Gastroesophageal sphincter (tissue), 4 donors: ENCODE results near the gene TPST2. TPM values are rescaled to one million over a fixed set of nuclear protein-coding genes. Genes with fewer than 3 reads are reported as not detected.

Experiments used
- ATAC-seq: fragments of 150-250 bp; one replicate; pipeline ENCODE4 v1.9.1; 2016; ENCODE audit warnings: mild to moderate bottlenecking, moderate library complexity
- H3K27ac ChIP-seq, 4 donors: fragments of 200-600 bp; sonication (generic) in 3 of 4; 1 replicate in 3 of 4; 2 replicates in 1 of 4; pipeline ENCODE4 v1.5.1; 2016 to 2019
- H3K27me3 ChIP-seq: fragments of 200-600 bp; sonication (generic); one replicate; pipeline ENCODE4 v1.5.1; 2019
- H3K36me3 ChIP-seq, 2 donors: fragments of 200-600 bp; sonication (generic); one replicate each; pipeline ENCODE4 v1.5.1; 2019; ENCODE audit warnings: control low read depth in 1 of 2
- H3K4me1 ChIP-seq, 3 donors: fragments of 200-600 bp; sonication (generic); 1 replicate in 2 of 3; 2 replicates in 1 of 3; pipeline ENCODE4 v1.5.1; 2016 to 2019; ENCODE audit warnings: control low read depth in 2 of 3
- H3K4me3 ChIP-seq, 2 donors: fragments of 200-600 bp; sonication (generic); one replicate each; pipeline ENCODE4 v1.5.1; 2019; ENCODE audit warnings: mild to moderate bottlenecking in 1 of 2, moderate library complexity in 1 of 2
- H3K9me3 ChIP-seq, 3 donors: fragments of 200-600 bp; sonication (generic); one replicate each; pipeline ENCODE4 v1.5.1; 2017 to 2019; ENCODE audit warnings: control low read depth in 2 of 3
- EP300 ChIP-seq: sonication (generic); formaldehyde crosslinking; IDR thresholded peaks from one replicate; pipeline ENCODE4 v1.6.1; 2017; ENCODE audit warnings: antibody characterized with exemption, mild to moderate bottlenecking
- POLR2A ChIP-seq, 2 donors: fragments of 450-650 bp; IDR thresholded peaks; one replicate each; pipeline ENCODE4 v1.6.1; 2017; ENCODE audit warnings: antibody characterized with exemption in 2 of 2, mild to moderate bottlenecking in 2 of 2, moderate library complexity in 1 of 2
- POLR2AphosphoS5 ChIP-seq: sonication (generic); formaldehyde crosslinking; IDR thresholded peaks from one replicate; pipeline ENCODE4 v1.6.1; 2017; ENCODE audit warnings: antibody characterized with exemption
- WGBS, 2 donors: methylation state at CpG; one replicate each; pipeline ENCODE4 v1.1.5; 2018; ENCODE audit warnings: low coverage in 1 of 2; 5-methylcytosine and 5-hydroxymethylcytosine counted together
- total RNA-seq, 4 donors: library from RNA; depleted of rRNA; stranded (reverse); fragments of >200 nt; gene quantifications; one replicate each; pipeline ENCODE4 v1.1.0, GENCODE V29; 2016
- TF ChIP-seq, protein P1 (sequence below), 4 experiments: fragments of 200-600 bp in 2 of 4; fragments of 450-650 bp in 2 of 4; sonication (generic) in 1 of 4; IDR thresholded peaks; one replicate each; pipeline ENCODE4 v1.5.1; 2017 to 2019; ENCODE audit warnings: antibody characterized with exemption in 4 of 4, mild to moderate bottlenecking in 2 of 4, moderate library complexity in 2 of 4

Gene TPST2
- total RNA-seq, 4 donors from 2014 or later: 16.8 to 27.7 (median 21.0) TPM

DNA sequence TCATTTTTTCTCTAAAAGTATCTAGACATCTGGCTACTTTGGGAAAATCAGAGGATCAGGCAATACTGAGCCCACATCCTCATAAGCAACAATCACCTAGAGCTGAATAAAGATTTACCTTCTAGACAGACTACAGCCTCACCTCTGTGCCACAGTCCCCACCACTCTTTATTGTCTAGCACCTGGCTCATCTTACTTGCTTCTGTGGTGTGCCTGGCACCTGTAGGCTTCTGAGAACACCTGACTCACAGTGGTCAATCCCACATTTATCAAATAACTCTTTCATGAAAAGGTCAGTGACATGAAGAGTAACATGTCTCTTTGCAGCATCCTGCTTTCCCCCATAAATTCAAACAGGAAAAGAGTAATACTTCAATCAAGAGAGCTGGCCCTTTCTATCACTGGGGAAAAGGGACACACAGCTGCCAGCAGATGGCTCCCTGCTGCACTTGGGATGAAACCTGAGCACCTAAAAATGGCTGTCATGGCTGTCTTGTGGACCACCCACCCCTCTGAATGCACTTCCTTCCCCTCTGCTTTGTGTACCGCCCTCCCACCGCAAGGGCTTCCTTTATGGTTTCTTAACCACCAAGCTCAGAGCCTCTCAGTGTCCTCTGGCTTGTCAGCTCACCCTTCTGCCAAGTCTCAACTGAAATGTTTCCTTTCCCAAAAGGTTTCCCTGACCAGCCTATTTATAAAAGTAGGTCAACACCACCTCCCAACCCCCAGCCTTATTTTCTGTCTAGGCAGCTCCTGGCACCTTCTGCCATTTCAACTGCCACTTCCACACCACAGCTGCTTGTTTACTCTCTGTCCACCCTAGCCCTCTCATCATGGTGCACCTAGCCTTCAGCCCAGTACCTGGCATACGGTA is 87.0 kb downstream of the TPST2 start:
- Histone ChIP-seq H3K4me1 (no peaks in the 10 kb centered on the region), H3K36me3 (peaks cover 4 to 100% of the 10 kb centered on the region in 2 donors), H3K27ac (no peak overlapping the region), H3K9me3 (no peaks in the 10 kb centered on the region), H3K4me3 (no peak overlapping the region), H3K27me3 (no peaks in the 10 kb centered on the region)
- no peak for ATAC-seq
- 13 to 23% methylated on average over 2 to 3 of the region's 3 CpGs for WGBS, 2 donors
- TF ChIP-seq POLR2AphosphoS5: no peak
- TF ChIP-seq, protein P1, sequence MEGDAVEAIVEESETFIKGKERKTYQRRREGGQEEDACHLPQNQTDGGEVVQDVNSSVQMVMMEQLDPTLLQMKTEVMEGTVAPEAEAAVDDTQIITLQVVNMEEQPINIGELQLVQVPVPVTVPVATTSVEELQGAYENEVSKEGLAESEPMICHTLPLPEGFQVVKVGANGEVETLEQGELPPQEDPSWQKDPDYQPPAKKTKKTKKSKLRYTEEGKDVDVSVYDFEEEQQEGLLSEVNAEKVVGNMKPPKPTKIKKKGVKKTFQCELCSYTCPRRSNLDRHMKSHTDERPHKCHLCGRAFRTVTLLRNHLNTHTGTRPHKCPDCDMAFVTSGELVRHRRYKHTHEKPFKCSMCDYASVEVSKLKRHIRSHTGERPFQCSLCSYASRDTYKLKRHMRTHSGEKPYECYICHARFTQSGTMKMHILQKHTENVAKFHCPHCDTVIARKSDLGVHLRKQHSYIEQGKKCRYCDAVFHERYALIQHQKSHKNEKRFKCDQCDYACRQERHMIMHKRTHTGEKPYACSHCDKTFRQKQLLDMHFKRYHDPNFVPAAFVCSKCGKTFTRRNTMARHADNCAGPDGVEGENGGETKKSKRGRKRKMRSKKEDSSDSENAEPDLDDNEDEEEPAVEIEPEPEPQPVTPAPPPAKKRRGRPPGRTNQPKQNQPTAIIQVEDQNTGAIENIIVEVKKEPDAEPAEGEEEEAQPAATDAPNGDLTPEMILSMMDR (IDR thresholded peaks at IDR 0.05): peak in 1 of 4 experiments; percentile 21

DNA sequence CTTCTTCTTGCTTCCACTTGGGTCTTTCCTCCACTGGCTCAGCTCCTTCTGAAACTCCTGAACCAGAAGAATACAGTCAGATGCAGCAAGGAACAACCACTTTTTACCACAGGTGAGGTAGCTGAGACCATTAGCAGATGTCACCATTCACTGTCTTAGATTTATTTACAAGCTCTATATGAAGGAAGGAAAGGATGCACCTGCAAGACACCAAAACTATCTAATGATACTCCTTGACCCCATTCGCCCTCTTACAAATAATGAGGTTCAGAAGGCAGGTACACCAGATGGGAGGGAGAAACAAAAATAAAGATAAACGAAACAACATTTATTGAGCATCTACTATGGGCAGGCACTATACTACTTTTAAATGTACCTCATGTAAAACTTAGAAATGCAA is 87.9 kb downstream of the TPST2 start:
- ATAC-seq: no peak
- Histone ChIP-seq H3K27me3 (no peaks in the 10 kb centered on the region), H3K27ac (no peak overlapping the region), H3K4me1 (no peaks in the 10 kb centered on the region), H3K9me3 (no peaks in the 10 kb centered on the region), H3K36me3 (peaks cover 4 to 100% of the 10 kb centered on the region in 2 donors), H3K4me3 (no peak overlapping the region)
- 93% methylated on average over 2 of the region's 2 CpGs; no CpG with 5 or more reads in 1 of the 2 donors for WGBS, 2 donors
- TF ChIP-seq POLR2AphosphoS5: no peak
- TF ChIP-seq POLR2A (IDR thresholded peaks at IDR 0.05): no peak
- no peak for TF ChIP-seq EP300
- TF ChIP-seq, protein P1 (IDR thresholded peaks at IDR 0.05): no peak

DNA sequence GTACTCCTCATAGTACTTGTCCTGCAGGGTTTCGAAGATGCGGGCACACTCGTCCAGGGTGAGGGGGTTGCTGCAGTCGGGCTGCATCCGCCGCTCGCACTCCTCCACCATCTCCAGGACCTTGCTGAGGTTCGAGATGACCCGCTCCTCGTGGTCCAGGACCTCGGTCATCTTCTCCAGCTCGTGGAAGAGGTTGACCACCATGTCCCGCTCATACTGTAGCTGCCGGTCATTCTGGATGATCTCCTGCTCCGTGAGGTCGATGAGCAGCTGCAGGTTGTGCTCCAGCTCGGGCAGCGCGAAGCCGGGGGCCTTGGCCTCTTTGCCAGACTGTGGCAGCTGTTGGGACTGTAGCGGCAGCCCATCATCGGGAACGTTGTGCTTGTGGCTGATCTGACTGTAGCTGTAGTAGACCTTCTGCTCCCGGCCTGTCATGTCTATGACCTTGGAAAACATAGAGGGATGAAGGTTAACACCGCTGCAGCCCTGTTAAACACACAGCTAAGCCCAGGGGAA is 90.7 kb downstream of the TPST2 start:
- Histone ChIP-seq H3K4me3 (no peak overlapping the region), H3K27ac (no peak overlapping the region), H3K9me3 (no peaks in the 10 kb centered on the region), H3K36me3 (peaks cover 0 to 100% of the 10 kb centered on the region in 2 donors), H3K27me3 (no peaks in the 10 kb centered on the region), H3K4me1 (no peaks in the 10 kb centered on the region)
- TF ChIP-seq POLR2A (IDR thresholded peaks at IDR 0.05): no peak
- TF ChIP-seq, protein P1 (IDR thresholded peaks at IDR 0.05): no peak
- TF ChIP-seq POLR2AphosphoS5: no peak
- no peak for TF ChIP-seq EP300
- no peak for ATAC-seq
- 98 to 100% methylated on average over 1 to 8 of the region's 25 CpGs for WGBS, 2 donors

DNA sequence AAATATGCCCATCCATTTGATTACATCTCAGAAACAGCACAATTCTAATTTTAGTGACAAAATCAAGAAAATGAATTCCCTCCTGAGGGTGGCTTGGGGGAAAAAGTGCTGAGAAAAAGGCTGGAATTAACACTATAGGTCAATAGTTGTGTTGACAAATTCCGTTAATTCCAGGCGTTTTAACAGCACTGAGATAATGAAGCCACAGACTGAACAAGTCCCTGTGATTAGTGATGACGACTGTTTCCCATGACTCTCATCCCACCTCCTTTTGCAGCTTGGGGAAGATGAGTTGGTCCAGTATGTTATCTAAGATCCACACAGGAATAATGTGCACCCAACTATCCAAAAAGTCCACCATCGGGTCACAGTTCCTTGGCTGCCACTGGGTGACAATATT is 93.5 kb downstream of the TPST2 start:
- ATAC-seq: no peak
- Histone ChIP-seq H3K36me3 (peaks cover 0 to 100% of the 10 kb centered on the region in 2 donors), H3K4me3 (no peak overlapping the region), H3K9me3 (no peaks in the 10 kb centered on the region), H3K27ac (no peak overlapping the region), H3K27me3 (no peaks in the 10 kb centered on the region), H3K4me1 (no peaks in the 10 kb centered on the region)
- WGBS, 2 donors: 92% methylated on average over 4 of the region's 4 CpGs; no CpG with 5 or more reads in 1 of the 2 donors
- no peak for TF ChIP-seq POLR2A (IDR thresholded peaks at IDR 0.05)
- TF ChIP-seq, protein P1 (IDR thresholded peaks at IDR 0.05): no peak
- no peak for TF ChIP-seq POLR2AphosphoS5
- no peak for TF ChIP-seq EP300

DNA sequence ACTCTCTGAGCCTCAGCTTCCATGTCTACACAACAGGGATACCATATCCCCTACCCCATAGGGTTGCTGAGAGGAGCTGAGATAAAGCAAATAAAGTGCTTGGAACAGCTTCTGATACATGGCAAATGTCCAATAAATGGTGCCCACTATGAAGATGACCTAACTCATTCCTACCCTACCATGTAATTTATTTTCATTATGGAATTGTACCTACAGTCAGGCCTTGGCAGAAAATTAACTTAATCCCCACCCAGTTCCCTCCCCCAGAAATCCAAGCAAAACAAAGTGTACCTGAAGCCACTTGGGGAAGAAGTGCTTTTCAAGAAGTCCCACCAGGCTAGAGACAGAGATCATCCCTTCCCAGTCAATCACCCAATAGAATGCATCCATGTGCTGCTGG is 95.4 kb downstream of the TPST2 start:
- Histone ChIP-seq H3K4me3 (no peak overlapping the region), H3K27ac (peak overlapping the region in 1 of 4 donors; percentile 5), H3K4me1 (no peaks in the 10 kb centered on the region), H3K27me3 (no peaks in the 10 kb centered on the region), H3K36me3 (peaks cover 0 to 100% of the 10 kb centered on the region in 2 donors), H3K9me3 (no peaks in the 10 kb centered on the region)
- TF ChIP-seq, protein P1 (IDR thresholded peaks at IDR 0.05): no peak
- TF ChIP-seq POLR2AphosphoS5: no peak
- TF ChIP-seq POLR2A (IDR thresholded peaks at IDR 0.05): no peak
- no peak for TF ChIP-seq EP300
- ATAC-seq: no peak
